NK-92 (cell line): ENCODE data around the gene MINDY4B.

Source experiments
- DNase-seq: peaks from one replicate; lab custom pipeline; 2025; ENCODE audit not compliant: unreplicated experiment; lab: John Stamatoyannopoulos, UW

The MINDY4B gene

DNA sequence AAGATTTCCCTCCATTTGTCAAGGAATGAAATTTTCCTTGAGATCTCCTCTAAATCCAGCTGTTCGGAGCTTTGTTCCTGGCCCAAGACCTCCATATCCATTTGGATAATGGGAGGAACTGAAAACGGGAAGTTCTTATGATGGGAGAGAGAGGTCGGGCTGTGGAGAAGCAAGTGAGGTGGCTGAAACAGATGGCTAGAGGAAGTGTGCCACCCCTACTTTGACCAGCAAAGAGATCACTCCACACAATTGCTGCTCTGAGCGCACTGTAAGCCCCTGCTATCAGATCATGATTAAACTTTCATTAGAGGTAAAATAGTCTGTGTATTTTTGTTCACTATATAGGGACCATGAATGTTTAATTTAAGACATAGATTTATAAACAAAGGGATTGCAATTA lies at the start of gene MINDY4B:
Gene MINDY4B (minus strand): TSS at position 101 of the 400 bp plus-strand sequence. CDS start 0 bp downstream, at position 101.
- no peak for DNase-seq

DNA sequence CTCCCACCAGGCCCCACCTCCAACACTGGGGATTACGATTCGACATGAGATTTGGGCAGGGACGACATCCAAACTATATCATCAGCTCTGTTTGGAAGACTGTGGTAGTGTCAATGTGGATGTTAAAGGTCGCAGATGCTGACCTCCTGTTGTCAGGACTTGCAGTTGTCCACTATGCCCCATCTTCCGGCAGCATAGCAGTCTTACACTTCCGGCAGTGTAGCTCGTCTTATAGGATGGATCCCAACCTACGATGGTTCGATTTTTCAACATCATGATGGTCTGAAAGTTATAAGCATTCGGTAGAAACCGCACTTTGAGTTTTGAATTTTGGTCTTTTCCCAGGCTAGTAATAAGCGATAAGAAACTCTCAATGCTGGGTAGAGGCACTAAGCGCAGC lies 46.7 kb upstream of the MINDY4B start:
- no peak for DNase-seq

- no peak for DNase-seq
Observed at GRCh38 chr3:150945226-150946032, 40.2 kb upstream of the MINDY4B start.

DNA sequence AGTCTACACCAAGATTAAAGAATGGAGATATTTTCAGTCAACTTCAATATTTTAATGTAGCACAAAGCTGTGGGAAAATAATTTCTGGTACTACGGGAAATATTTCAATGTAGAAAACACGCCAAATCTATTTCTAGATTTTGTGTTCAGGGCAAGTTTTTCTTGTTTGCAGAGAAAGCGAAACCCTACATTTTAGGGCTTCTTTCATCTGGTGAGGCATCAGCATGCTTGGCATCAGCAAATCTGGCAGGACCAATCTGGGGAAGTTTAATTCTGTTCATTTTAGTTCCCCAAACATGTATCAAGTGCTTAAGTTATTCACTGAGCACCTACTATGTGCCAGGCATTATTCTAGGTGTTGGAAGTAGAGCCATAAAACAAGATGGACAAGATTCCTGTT lies 37.0 kb upstream of the MINDY4B start:
- DNase-seq, result no peak

DNA sequence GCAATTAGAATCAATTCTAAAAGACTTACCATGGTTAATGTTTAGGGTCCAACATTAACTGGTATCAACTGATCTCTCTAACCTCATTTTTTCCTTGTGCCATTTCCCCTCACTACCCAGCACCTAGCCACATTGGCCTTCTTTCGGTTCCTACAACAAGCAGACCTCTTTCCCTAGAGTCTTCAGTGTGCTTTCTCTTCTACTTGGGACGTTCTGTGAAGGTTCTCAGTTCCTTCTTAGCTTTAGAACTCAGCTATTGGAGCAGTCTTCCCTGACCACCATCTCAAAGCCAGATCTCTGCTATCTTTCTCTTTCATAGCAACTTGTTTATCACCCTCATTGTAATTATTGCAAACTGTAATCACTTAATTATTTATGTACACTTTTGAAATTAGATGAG lies 31.5 kb upstream of the MINDY4B start:
- DNase-seq, result no peak

- DNase-seq, result no peak
Observed at GRCh38 chr3:150933473-150933995, 28.3 kb upstream of the MINDY4B start.

- no peak for DNase-seq
Observed at GRCh38 chr3:150931745-150932144, 26.5 kb upstream of the MINDY4B start.

DNA sequence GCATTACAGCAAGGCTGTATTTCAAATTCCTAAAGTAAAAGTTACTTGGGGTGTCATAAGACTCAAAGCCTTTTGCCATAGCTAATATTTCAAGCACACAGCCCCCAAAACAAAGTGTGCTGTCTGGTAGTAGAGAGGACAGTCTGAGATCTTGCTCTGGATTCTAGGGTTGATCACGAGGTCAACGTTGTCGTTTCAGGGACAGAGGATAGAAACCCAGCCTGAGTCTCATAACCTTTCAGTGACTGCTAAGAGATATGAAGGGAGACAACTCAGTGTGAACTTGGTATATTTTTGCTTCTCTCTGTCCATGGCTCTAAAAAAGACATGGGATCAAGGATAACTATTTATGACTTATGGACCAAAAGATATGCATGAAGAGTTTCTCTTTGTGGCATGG lies 25.6 kb upstream of the MINDY4B start:
- no peak for DNase-seq

DNA sequence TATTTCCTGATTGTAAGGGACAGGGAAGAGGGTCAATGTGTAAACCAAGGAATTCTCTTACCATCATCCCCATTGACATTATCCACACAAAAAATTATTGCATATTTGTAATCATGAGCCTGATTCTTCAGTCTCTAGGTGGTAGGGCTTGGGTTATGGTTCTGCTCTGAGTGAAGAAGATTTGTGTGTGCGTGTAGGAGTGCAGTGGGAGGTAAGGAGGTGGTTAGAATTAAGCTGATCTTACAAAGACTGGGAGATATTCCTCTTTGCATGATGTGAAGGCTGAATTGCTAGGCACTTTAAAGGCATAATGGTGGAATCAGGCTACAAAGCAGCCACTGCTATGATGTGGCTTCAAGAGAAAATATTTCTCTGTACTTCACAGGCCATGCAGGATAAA lies 23.0 kb upstream of the MINDY4B start:
- DNase-seq, result no peak

GRCh38 chr3:150926328-150926727 lies 21.1 kb upstream of the MINDY4B start:
- no peak for DNase-seq

DNA sequence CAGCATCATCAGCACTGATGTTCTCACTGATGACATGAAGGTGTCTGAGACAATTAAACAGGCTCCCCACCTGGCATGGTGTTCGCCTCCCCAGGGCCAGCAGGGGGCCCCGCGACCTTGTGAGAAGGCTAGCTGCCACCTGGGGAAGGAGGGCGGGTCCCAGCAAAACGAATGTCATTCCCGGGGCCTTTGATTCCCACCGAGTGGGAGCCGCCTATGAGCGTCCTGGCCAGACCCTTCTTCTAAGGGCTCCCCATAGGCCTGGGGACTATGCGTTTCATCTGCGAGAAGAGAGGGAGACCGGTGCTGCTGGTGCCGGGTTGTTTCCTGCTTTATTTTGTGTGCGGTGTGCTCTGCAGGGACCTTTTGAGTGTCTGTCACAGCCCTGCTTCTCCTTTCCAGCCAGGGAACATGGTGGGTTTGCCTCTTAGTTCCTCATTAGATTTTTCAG lies 20.5 kb upstream of the MINDY4B start:
- no peak for DNase-seq

- DNase-seq, result no peak
Observed at GRCh38 chr3:150922611-150923010, 17.4 kb upstream of the MINDY4B start.

DNA sequence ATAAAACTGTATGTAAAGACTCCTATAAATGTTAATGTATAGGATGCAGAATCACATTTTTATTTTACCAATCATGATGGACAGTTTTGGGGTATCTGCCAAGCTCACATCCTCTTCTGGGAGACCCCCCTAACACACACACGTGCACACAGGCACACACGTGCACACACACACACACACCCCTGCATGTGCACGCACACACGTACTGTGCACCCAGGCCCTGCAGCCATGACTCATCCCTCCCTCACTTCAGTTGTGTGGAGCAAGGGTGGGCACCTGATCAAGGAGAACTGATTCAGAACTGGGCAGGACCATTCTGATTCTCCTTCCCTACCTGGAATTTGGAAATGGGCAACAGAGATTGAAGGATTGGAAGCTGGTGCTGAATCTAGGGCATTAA lies 16.0 kb upstream of the MINDY4B start:
- no peak for DNase-seq

DNA sequence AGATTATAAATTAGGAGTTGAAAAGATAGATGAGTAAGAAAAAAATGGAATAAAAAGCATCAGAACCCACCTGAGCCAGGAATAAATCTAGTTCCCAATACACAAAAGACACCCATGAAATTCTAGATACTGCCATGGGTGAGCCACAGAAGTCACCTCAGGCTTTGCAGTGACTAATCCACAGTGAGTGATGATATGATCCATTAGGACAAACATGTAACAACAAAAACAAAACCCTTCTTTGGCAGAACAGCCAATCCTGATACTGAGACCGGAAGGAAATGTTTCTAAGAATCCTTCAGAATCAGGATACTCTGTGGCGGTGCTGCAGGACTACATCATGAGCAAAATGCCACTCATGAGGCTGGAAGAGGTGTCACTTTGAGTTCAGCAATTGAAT lies 15.0 kb upstream of the MINDY4B start:
- DNase-seq, result no peak

- no peak for DNase-seq
Observed at GRCh38 chr3:150917951-150918350, 12.7 kb upstream of the MINDY4B start.

- no peak for DNase-seq
Observed at GRCh38 chr3:150913133-150913922, 8.1 kb upstream of the MINDY4B start.

DNA sequence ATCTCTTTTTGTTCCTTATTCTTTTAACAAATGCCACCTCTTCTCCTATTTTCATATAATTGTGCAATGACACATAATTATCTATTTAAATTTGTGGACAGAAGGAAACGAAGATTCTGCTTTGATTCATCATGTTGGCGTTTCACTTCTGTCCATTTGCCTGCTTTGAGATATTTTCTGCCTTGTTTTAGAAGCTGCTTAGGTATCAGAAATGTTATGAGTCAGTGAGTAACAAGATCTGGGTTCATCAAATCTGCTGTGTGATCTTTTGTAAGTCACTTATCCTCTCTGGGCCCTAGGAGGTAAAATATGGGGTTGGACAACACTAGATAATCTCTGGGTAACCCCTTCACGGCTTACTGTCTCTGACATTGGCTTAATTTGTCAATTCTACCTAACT lies 7.3 kb upstream of the MINDY4B start:
- no peak for DNase-seq

DNA sequence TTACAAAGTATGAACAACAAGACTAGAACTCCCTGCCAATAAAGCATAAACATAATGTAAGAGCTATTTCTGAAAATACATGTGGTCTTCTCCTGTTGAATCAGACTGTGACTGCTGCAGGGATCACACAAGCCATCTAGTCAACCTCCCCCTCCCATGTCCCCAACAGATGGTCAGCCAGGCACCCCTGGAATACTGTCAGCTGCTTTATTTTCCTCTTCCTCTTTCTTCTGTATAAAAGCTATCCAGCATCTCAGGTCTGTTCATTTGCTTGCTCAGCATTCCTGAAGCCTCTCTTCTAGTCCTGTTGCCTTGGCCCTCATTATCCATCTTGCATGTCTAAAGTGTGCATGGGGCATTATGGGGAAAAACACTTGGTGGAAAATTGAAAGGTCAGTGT lies 6.5 kb upstream of the MINDY4B start:
- DNase-seq, result no peak

- DNase-seq, result no peak
Observed at GRCh38 chr3:150906461-150906860, 1.2 kb upstream of the MINDY4B start.

GRCh38 chr3:150905746-150906145 lies 507 bp upstream of the MINDY4B start:
- DNase-seq, result no peak

DNA sequence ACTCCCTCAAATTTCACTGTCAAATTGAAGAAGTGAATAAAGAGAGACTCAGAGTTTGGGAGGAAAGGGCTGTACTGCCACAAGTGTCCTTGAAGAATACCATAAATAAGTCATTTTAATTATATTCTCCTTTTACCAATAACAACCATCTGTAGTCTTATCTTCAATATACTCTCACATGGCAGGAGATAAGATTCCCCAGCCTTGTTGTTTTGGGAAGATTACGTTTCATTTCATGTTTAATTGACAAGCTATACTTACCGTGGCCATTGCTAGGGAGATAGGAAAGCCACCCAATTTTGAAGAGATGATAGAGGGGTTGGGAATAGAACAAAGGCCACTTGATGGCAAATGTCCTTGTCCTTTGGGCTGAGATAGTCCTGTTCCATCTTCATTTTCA lies 2.3 kb downstream of the MINDY4B start:
- no peak for DNase-seq

- DNase-seq, result no peak
Observed at GRCh38 chr3:150901793-150902192, 3.4 kb downstream of the MINDY4B start.
